ENCODE measurements around the gene GABBR1. TPM values are rescaled to one million over a fixed set of nuclear protein-coding genes. Genes with fewer than 3 reads are reported as not detected.
"Not testable (repeated sequence)": the region's sequence is repeated elsewhere in the genome, so short reads cannot be mapped to it uniquely, and the experiment has no call there.

GABBR1 gene
- total RNA-seq, 1 experiment from 2014 or later = 2.8 TPM

DNA sequence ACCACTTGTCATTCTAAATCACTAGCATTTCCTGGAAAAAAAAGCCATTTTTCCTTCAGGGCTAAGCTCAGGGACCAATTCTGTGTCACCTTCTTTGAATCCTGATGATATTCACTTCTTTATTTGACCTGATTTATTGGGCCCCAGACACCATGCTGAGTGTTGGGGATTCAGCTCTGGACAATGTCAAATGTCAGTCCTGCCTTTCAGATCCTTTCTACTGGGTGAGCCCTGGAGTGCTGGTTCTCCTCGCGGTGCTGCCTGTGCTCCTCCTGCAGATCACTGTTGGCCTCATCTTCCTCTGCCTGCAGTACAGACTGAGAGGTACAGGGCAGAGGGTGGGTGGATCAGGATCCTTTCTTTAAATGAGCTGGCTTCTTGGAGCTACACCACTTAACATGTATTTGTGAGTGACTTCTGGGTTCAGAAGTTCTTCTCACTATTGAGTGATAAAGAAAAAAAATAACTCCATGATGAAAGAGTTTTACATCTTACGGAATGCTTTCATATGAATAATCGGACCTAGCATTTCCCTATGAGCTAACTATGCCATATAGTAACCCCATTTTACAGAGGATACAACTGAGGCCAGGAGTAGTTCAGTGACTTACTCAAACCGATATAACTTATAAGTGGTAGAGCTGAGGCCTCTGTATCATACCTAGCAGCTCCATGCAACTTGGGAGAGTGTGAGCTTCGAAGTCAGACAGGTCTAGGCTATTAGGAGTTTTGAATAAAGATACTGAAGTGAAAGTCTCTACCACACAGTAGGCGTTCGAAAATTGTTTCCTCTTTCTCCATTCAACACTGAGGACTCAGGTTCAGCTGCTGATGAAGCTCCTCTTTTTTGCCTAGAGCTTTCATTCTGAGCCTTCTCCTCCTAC, 33.2 kb upstream of the GABBR1 start:
- no peak overlapping the region for H3K27ac ChIP-seq
- H3K9me3 ChIP-seq (replicated peaks) = no peaks in the 10 kb centered on the region
- H3K27me3 ChIP-seq (replicated peaks) = peaks cover 2% of the 10 kb centered on the region; the same call in 1 of the 2 replicates
- H3K4me3 ChIP-seq = no peak overlapping the region
- no peaks in the 10 kb centered on the region for H3K36me3 ChIP-seq
- no peak for DNase-seq (ENCODE audit: low read depth in 1 of 2, low spot score in 2 of 2)
- H3K4me1 ChIP-seq (replicated peaks) = no peaks in the 10 kb centered on the region

DNA sequence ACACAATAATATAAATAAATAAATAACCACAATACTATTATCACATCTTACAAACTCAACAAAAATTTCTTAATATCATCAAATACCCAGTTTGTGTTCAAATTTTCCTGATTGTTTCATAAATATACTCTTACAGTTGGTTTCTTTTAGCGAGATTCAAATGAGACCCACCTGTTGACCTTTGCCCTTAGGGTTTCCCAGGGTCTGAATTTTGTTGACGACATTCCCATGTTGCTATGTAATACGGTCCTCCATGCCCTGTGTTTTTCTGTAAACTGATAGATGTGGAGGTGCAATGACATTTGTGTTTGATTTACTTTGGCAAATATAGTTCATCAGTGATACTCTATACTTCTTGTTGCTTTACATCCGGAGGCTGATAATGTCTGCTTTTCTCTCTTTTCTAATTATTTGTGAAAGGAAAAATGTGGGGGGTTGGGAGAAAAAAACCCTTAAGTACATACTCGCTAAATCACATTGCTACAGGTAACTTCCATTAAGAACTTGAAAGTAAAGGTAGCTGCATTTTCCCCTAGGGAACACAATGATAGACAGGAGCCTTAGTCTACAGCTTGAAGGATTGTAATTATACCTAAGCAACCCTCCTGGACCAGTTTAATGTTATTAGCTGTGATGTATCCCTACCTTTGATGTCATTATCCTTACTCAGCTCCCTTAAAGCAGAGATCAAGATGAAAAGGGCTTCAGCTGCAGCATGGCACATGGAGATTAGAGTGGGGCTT, 30.5 kb upstream of the GABBR1 start:
- no peak for DNase-seq (ENCODE audit: low read depth in 1 of 2, low spot score in 2 of 2)
- Histone ChIP-seq H3K27me3 (replicated peaks) (peaks cover 4% of the 10 kb centered on the region; the same call in 1 of the 2 replicates), H3K36me3 (no peaks in the 10 kb centered on the region), H3K4me3 (no peak overlapping the region), H3K27ac (no peak overlapping the region), H3K9me3 (replicated peaks) (no peaks in the 10 kb centered on the region), H3K4me1 (replicated peaks) (no peaks in the 10 kb centered on the region)

DNA sequence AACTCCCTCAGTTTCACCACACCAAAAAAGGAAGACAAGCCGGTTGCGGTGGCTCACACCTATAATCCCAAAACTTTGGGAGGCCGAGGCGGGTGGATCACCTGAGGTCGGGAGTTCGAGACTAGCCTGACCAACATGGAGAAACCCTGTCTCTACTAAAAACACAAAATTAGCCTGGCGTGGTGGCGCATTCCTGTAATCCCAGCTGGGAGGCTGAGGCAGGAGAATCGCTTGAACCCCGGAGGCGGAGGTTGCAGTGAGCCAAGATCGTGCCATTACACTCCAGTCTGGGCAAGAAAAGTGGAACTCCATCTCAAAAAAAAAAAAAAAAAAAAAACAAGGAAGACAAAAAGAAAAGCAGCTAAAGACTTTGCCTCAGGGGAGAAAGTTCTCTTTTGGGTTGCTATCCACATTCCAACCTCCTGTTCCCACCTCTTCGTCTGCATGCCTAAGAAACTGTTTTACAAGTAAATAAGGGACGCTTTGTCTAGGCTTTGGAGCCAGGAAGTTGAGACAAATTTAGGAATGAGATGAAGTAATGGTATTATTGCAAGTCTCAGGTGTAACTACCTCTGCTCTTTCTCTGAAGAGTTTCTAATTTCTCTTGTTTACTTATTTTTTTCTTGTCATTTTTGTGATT, 28.6 kb upstream of the GABBR1 start:
- H3K4me3 ChIP-seq; H3K4me1 ChIP-seq (replicated peaks); H3K9me3 ChIP-seq (replicated peaks); H3K36me3 ChIP-seq; H3K27ac ChIP-seq; DNase-seq (ENCODE audit: low read depth in 1 of 2, low spot score in 2 of 2); H3K27me3 ChIP-seq (replicated peaks): not testable (repeated sequence)

DNA sequence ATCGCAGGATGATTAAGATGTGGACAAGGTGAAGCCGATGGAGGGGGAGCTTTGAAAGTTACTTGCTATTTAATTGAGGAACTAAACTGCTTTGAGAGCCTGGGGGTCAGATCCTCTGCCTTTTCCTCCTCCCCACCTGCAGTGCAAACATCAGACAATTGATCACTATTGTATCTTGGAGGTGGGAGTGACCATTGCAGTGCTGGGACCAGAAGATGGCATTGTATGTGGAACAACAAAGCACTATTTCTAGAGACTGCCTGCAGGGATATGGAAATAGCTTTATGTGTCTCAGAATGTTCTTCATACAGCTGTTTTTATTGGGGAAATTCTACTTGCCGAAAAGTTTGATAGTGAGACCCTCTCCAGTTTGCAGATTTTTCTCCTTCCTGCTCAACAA, 28.1 kb upstream of the GABBR1 start:
- no peaks in the 10 kb centered on the region for H3K9me3 ChIP-seq (replicated peaks)
- H3K4me1 ChIP-seq (replicated peaks) = no peaks in the 10 kb centered on the region
- H3K4me3 ChIP-seq = no peak overlapping the region
- no peak overlapping the region for H3K27ac ChIP-seq
- H3K36me3 ChIP-seq = no peaks in the 10 kb centered on the region
- peaks cover 4% of the 10 kb centered on the region; the same call in 1 of the 2 replicates for H3K27me3 ChIP-seq (replicated peaks)
- no peak for DNase-seq (ENCODE audit: low read depth in 1 of 2, low spot score in 2 of 2)

DNA sequence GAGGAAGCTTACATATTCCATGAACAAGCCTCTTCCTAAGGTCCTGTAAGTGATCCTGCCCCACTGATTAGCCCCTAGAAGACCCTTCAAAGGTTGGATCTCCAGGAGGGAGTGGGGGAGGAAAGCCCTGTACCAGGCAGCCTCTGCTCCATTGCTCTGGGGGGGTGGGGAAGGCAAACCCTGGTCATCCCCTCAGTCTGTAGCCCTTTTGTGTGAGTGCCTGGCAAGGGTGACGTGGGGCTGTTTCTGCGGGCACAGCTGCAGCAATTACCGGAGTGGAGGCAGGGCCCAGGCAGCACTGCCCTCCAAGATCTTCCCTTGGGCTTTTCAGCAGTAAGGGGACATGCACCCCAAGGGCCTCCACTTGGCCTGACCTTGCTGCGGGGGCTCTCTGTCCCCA, 23.8 kb upstream of the GABBR1 start, which contains the start of gene MOG:
Gene MOG, plus strand, starts transcription at position 295 of the 400 bp plus-strand sequence. CDS start 118 bp downstream, outside the sequence.
- Histone ChIP-seq H3K9me3 (replicated peaks) (no peaks in the 10 kb centered on the region), H3K27me3 (replicated peaks) (peaks cover 4% of the 10 kb centered on the region), H3K4me3 (no peak within 1 kb of the TSS), H3K36me3 (no peaks in the 10 kb centered on the region), H3K4me1 (replicated peaks) (no peaks in the 10 kb centered on the region), H3K27ac (no peak within 1 kb of the TSS)
- DNase-seq (ENCODE audit: low read depth in 1 of 2, low spot score in 2 of 2) = no peak

DNA sequence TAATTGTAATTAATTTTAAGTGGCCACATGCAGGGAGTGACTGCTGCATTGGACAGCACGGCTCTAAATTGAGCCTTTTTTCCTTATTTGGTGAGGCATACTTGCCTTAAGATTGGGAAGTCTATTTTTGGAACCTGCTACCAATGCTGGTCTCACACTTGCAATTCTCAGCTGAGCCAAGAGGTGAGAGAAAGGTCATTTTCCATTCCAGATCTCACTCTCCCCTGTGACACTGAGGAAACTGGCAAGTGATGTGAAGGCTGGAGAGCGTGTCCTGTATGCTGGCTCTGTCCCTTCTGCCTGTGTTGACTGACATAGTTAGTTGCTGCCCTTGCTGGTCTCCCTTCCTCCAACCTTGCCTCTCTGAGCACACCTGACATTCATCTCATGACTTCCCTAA, 23.2 kb upstream of the GABBR1 start:
- no peaks in the 10 kb centered on the region for H3K9me3 ChIP-seq (replicated peaks)
- no peaks in the 10 kb centered on the region for H3K36me3 ChIP-seq
- no peaks in the 10 kb centered on the region for H3K4me1 ChIP-seq (replicated peaks)
- H3K27me3 ChIP-seq (replicated peaks) = peaks cover 1% of the 10 kb centered on the region
- DNase-seq (ENCODE audit: low read depth in 1 of 2, low spot score in 2 of 2) = no peak
- no peak overlapping the region for H3K27ac ChIP-seq
- H3K4me3 ChIP-seq = no peak overlapping the region

DNA sequence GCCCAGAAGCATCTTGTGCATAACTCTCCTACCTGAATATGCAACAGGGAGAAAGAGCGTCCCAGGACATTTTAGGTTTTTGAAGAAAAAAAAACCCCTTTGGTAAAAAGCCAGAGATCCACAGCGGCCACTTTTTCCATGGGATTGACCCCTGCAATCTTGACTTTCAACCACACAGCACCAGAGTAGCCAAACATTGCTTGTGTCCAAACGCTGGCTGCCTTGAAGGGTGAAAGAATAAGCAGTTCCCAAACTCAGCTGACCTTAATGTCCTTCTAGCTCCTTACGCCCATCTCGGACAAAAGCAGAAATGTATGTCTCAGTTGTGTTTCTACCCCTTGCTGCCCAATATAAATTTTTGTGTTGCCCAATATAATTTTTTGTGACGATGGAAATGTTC, 22.7 kb upstream of the GABBR1 start:
- H3K4me3 ChIP-seq = no peak overlapping the region

DNA sequence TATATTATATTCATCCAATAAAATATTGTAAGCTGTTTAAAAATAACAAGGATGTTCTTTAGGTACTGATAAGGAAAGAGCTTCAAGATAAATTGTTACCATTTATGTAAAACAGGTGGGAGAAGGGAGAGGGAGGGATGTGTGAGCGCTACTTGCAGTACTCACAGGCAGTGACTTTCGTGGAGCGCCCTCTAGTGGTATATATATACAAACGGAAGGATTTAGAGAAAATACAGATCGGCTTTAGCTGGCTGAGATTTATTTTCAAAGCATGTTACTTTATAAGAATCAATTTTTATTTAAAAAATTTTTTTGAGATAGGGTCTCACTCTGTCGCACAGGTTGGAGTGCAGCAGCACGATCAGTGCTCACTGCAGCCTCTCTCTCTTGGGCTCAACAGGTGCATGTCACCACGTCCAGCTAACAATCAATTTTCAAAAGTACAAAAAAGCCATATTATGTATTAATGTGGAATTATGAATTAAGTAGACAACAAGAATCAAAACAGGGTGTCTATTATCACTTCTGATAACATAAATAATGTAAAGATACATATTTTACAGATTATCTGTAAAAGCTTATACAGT, 20.6 kb upstream of the GABBR1 start:
- no peak overlapping the region for H3K27ac ChIP-seq
- no peaks in the 10 kb centered on the region for H3K9me3 ChIP-seq (replicated peaks)
- DNase-seq (ENCODE audit: low read depth in 1 of 2, low spot score in 2 of 2) = peak in 1 of 2 experiments; percentile 19
- H3K4me3 ChIP-seq = no peak overlapping the region
- H3K27me3 ChIP-seq (replicated peaks) = no peaks in the 10 kb centered on the region; the same call in 1 of the 2 replicates
- no peaks in the 10 kb centered on the region for H3K36me3 ChIP-seq
- peaks cover 4% of the 10 kb centered on the region; the same call in 1 of the 2 replicates for H3K4me1 ChIP-seq (replicated peaks)

More for the DNA sequence above, 22.7 kb upstream of the GABBR1 start:
- H3K27me3 ChIP-seq (replicated peaks) = no peaks in the 10 kb centered on the region; the same call in 1 of the 2 replicates
- H3K9me3 ChIP-seq (replicated peaks) = no peaks in the 10 kb centered on the region
- no peak overlapping the region for H3K27ac ChIP-seq
- no peaks in the 10 kb centered on the region for H3K36me3 ChIP-seq
- no peaks in the 10 kb centered on the region for H3K4me1 ChIP-seq (replicated peaks)
- no peak for DNase-seq (ENCODE audit: low read depth in 1 of 2, low spot score in 2 of 2)

DNA sequence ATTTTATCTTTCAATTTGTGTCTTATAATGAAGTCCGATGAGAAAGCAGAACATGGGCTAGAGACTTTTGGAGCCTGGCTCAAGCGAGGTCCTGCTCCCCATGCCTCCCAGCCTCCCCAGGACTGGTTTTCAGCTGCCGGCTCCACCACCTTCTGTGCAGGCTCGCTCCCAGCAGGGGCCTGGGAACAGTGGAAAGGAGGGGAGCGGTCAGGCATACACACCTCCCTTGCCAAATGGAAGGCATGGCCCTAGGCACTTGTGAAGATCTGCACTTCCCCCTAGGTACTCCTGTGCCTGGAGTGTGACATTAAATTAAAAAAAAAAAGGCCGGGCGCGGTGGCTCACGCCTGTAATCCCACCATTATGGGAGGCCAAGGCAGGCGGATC, 19.2 kb upstream of the GABBR1 start:
- Histone ChIP-seq H3K27me3 (replicated peaks) (no peaks in the 10 kb centered on the region; the same call in 1 of the 2 replicates), H3K36me3 (no peaks in the 10 kb centered on the region), H3K27ac (no peak overlapping the region), H3K4me1 (replicated peaks) (peaks cover 4% of the 10 kb centered on the region; the same call in 1 of the 2 replicates), H3K9me3 (replicated peaks) (no peaks in the 10 kb centered on the region), H3K4me3 (no peak overlapping the region)
- no peak for DNase-seq (ENCODE audit: low read depth in 1 of 2, low spot score in 2 of 2)

DNA sequence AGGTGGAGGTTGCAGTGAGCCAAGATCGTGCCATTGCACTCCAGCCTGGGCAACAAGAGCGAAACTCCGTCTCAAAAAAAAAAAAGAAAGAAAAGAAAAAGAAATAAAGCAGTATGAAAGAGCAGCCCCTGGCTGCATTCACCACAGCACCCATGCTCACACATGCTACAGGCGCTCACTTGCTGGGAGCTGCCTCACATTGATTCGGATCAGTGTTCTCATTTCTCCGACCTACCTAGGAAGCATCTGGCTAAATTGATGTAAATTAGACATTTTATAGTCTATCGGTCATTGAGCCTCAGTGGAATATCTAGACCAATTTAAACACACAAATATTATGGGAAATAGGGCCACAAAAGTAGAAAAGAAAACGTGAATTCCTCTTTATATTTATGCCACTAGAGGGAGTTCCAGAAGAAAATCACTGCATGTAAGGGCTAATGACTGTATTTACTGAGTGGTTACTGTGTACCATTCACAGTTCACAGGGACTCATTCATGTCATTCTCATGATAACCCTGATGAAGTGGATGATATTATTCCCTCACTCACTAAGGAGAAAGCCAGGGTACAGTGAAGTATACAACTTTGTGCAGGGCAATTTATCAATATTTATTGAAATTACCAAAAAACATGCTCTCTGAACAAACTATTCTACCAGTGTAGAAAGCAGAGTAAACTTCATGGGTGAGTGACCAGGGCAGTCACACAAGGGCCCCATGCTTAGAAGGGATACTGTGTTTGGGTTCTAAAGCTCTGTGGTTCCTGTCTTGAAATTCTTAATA, 18.6 kb upstream of the GABBR1 start:
- no peaks in the 10 kb centered on the region for H3K9me3 ChIP-seq (replicated peaks)
- no peak overlapping the region for H3K27ac ChIP-seq
- DNase-seq (ENCODE audit: low read depth in 1 of 2, low spot score in 2 of 2) = peak in 1 of 2 experiments; percentile 21
- no peaks in the 10 kb centered on the region; the same call in 1 of the 2 replicates for H3K27me3 ChIP-seq (replicated peaks)
- H3K4me1 ChIP-seq (replicated peaks) = peaks cover 4% of the 10 kb centered on the region; the same call in 1 of the 2 replicates
- no peaks in the 10 kb centered on the region for H3K36me3 ChIP-seq
- no peak overlapping the region for H3K4me3 ChIP-seq

DNA sequence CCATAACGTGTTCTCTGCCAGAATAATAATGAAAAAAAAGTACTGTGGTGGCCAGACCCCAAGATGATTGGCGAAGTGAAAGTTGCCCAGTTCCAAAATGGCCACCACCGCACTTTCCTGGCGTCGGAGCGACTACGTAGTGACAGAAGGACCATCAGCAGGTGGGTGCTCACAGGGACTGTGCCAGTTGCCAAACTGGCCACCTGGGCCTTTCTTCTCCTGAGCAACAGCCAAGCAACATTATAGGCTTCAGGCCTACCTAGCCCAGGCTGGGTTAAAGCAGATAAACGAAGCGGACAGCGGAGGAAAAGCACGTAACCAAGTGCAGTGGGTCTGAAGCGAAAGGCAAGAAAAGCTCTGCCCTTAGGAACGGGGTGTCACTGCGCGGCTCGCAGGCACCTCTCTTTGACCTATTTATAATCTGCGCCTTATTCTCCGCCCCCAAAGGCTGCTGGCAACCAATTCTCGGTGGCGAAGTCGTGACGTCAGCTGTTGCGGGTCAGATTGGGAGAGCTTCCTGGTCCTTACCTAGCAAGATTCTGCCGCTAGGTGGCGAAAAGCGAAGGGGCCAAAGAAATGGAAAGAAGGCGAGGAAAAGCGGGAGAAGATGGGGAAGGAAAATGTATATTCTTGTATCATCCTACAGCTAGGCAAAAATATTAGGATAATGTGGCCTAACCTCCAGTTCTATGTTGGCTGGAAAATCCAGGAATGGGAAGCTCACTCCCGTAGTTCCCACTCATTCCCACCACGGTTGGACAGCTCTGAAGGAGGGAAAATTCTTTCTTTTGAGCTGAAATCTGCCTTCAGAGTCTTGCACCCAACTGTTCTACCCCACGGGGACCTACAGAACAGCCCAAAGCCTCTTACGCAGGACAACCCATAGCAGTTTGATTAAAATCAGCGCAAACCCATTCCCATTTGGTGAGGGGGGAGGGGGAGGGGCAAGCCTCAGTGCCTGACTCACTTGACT, 17.0 kb upstream of the GABBR1 start:
- peaks cover 4% of the 10 kb centered on the region; the same call in 1 of the 2 replicates for H3K4me1 ChIP-seq (replicated peaks)
- H3K36me3 ChIP-seq = no peaks in the 10 kb centered on the region
- H3K27ac ChIP-seq = no peak overlapping the region
- peak overlapping the region; percentile 17 for H3K4me3 ChIP-seq
- no peaks in the 10 kb centered on the region for H3K9me3 ChIP-seq (replicated peaks)
- peak; percentile 92 to 97 for DNase-seq (ENCODE audit: low read depth in 1 of 2, low spot score in 2 of 2)
- H3K27me3 ChIP-seq (replicated peaks) = no peaks in the 10 kb centered on the region; the same call in 1 of the 2 replicates

Measured in SJSA1 (cell line).